ENCODE results near the gene FAM124A.

FAM124A gene

GRCh38 chr13:51318015-51318414 is 95.8 kb downstream of the FAM124A start:
- H3K4me1 Mint-ChIP-seq = peaks cover 7% of the 10 kb centered on the region
- no peaks in the 10 kb centered on the region for H3K27me3 Mint-ChIP-seq
- no peaks in the 10 kb centered on the region for H3K9me3 Mint-ChIP-seq
- ATAC-seq = no peak
- H3K36me3 Mint-ChIP-seq = no peaks in the 10 kb centered on the region
- H3K4me3 Mint-ChIP-seq = no peak overlapping the region
- H3K27ac Mint-ChIP-seq = peak overlapping the region; percentile 37

- no peak overlapping the region for H3K4me3 Mint-ChIP-seq
- no peak for ATAC-seq
Measured at GRCh38 chr13:51318876-51319275, 96.7 kb downstream of the FAM124A start.

DNA sequence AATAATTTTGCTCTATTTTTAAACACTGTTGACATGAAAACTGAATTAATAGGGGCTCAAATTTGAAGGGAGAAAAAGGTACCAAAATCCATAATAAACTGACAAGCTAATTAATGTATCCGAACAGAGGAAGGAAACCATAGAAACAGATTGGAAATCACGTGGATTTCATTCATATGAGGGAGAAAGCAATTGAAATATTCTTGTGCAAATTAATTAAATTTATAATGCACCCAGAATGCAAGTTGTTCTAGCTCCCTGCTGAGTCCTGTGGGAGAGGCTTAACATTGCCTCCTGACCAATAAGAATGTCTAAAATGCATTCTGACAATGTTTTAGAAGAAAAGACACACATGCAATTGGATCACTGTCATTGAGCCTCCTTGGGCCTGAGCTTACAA is 99.6 kb downstream of the FAM124A start:
- peaks cover 7% of the 10 kb centered on the region for H3K4me1 Mint-ChIP-seq
- no peak for ATAC-seq
- H3K27me3 Mint-ChIP-seq = no peaks in the 10 kb centered on the region
- H3K27ac Mint-ChIP-seq = no peak overlapping the region
- no peaks in the 10 kb centered on the region for H3K36me3 Mint-ChIP-seq
- H3K9me3 Mint-ChIP-seq = no peaks in the 10 kb centered on the region
- no peak overlapping the region for H3K4me3 Mint-ChIP-seq

More at GRCh38 chr13:51318876-51319275, 96.7 kb downstream of the FAM124A start:
- Mint-ChIP-seq H3K27ac (no peak overlapping the region), H3K9me3 (no peaks in the 10 kb centered on the region), H3K27me3 (no peaks in the 10 kb centered on the region), H3K4me1 (peaks cover 7% of the 10 kb centered on the region), H3K36me3 (no peaks in the 10 kb centered on the region)

GRCh38 chr13:51322826-51323225 is 100.6 kb downstream of the FAM124A start:
- Mint-ChIP-seq H3K27me3 (no peaks in the 10 kb centered on the region), H3K36me3 (no peaks in the 10 kb centered on the region), H3K9me3 (no peaks in the 10 kb centered on the region), H3K4me3 (no peak overlapping the region), H3K27ac (no peak overlapping the region), H3K4me1 (peaks cover 7% of the 10 kb centered on the region)
- ATAC-seq = no peak

- H3K9me3 Mint-ChIP-seq = no peaks in the 10 kb centered on the region
- ATAC-seq = no peak
- H3K36me3 Mint-ChIP-seq = no peaks in the 10 kb centered on the region
- no peaks in the 10 kb centered on the region for H3K27me3 Mint-ChIP-seq
- peak overlapping the region; percentile 52 for H3K27ac Mint-ChIP-seq
- H3K4me3 Mint-ChIP-seq = no peak overlapping the region
- peaks cover 7% of the 10 kb centered on the region for H3K4me1 Mint-ChIP-seq
Measured at GRCh38 chr13:51323824-51324511, 101.8 kb downstream of the FAM124A start.

GRCh38 chr13:51324714-51325420 is 102.7 kb downstream of the FAM124A start:
- peak; percentile 31 for ATAC-seq
- no peaks in the 10 kb centered on the region for H3K36me3 Mint-ChIP-seq
- peaks cover 7% of the 10 kb centered on the region for H3K4me1 Mint-ChIP-seq
- no peak overlapping the region for H3K4me3 Mint-ChIP-seq
- H3K27ac Mint-ChIP-seq = peak overlapping the region; percentile 52
- no peaks in the 10 kb centered on the region for H3K27me3 Mint-ChIP-seq
- H3K9me3 Mint-ChIP-seq = no peaks in the 10 kb centered on the region

- Mint-ChIP-seq H3K9me3 (no peaks in the 10 kb centered on the region), H3K4me1 (peaks cover 13% of the 10 kb centered on the region), H3K4me3 (no peak overlapping the region), H3K27me3 (no peaks in the 10 kb centered on the region), H3K27ac (no peak overlapping the region), H3K36me3 (no peaks in the 10 kb centered on the region)
- ATAC-seq = no peak
Measured at GRCh38 chr13:51325837-51326236, 103.6 kb downstream of the FAM124A start.

- H3K4me1 Mint-ChIP-seq = peaks cover 22% of the 10 kb centered on the region
- H3K9me3 Mint-ChIP-seq = no peaks in the 10 kb centered on the region
- no peak overlapping the region for H3K4me3 Mint-ChIP-seq
- no peaks in the 10 kb centered on the region for H3K27me3 Mint-ChIP-seq
- ATAC-seq = no peak
- H3K36me3 Mint-ChIP-seq = no peaks in the 10 kb centered on the region
- H3K27ac Mint-ChIP-seq = no peak overlapping the region
Measured at GRCh38 chr13:51326777-51327176, 104.6 kb downstream of the FAM124A start.

- H3K9me3 Mint-ChIP-seq = no peaks in the 10 kb centered on the region
- H3K4me1 Mint-ChIP-seq = peaks cover 23% of the 10 kb centered on the region
- ATAC-seq = no peak
- no peaks in the 10 kb centered on the region for H3K36me3 Mint-ChIP-seq
- H3K27me3 Mint-ChIP-seq = no peaks in the 10 kb centered on the region
- no peak overlapping the region for H3K27ac Mint-ChIP-seq
- no peak overlapping the region for H3K4me3 Mint-ChIP-seq
Measured at GRCh38 chr13:51327961-51328360, 105.8 kb downstream of the FAM124A start.

GRCh38 chr13:51328488-51328887 is 106.3 kb downstream of the FAM124A start:
- no peak overlapping the region for H3K27ac Mint-ChIP-seq
- no peak overlapping the region for H3K4me3 Mint-ChIP-seq
- H3K9me3 Mint-ChIP-seq = no peaks in the 10 kb centered on the region
- no peak for ATAC-seq
- H3K36me3 Mint-ChIP-seq = no peaks in the 10 kb centered on the region
- peaks cover 23% of the 10 kb centered on the region for H3K4me1 Mint-ChIP-seq
- no peaks in the 10 kb centered on the region for H3K27me3 Mint-ChIP-seq

- H3K9me3 Mint-ChIP-seq = no peaks in the 10 kb centered on the region
- H3K27ac Mint-ChIP-seq = no peak overlapping the region
- no peaks in the 10 kb centered on the region for H3K27me3 Mint-ChIP-seq
- no peaks in the 10 kb centered on the region for H3K36me3 Mint-ChIP-seq
- peaks cover 19% of the 10 kb centered on the region for H3K4me1 Mint-ChIP-seq
- no peak for ATAC-seq
- H3K4me3 Mint-ChIP-seq = no peak overlapping the region
Measured at GRCh38 chr13:51329606-51330005, 107.4 kb downstream of the FAM124A start.

- H3K27ac Mint-ChIP-seq = peak overlapping the region; percentile 43
- H3K27me3 Mint-ChIP-seq = no peaks in the 10 kb centered on the region
- H3K9me3 Mint-ChIP-seq = no peaks in the 10 kb centered on the region
- peak overlapping the region; percentile 6 for H3K4me3 Mint-ChIP-seq
- H3K4me1 Mint-ChIP-seq = peaks cover 15% of the 10 kb centered on the region
- ATAC-seq = peak; percentile 71
- H3K36me3 Mint-ChIP-seq = no peaks in the 10 kb centered on the region
Measured at GRCh38 chr13:51330791-51331190, 108.6 kb downstream of the FAM124A start.

GRCh38 chr13:51331354-51331861 is 109.2 kb downstream of the FAM124A start:
- no peaks in the 10 kb centered on the region for H3K27me3 Mint-ChIP-seq
- no peaks in the 10 kb centered on the region for H3K36me3 Mint-ChIP-seq
- H3K4me3 Mint-ChIP-seq = peak overlapping the region; percentile 4
- no peaks in the 10 kb centered on the region for H3K9me3 Mint-ChIP-seq
- H3K27ac Mint-ChIP-seq = peak overlapping the region; percentile 43
- peak; percentile 65 for ATAC-seq
- peaks cover 15% of the 10 kb centered on the region for H3K4me1 Mint-ChIP-seq

GRCh38 chr13:51332566-51333361 is 110.6 kb downstream of the FAM124A start:
- Mint-ChIP-seq H3K27ac (no peak overlapping the region), H3K4me1 (peaks cover 15% of the 10 kb centered on the region), H3K36me3 (no peaks in the 10 kb centered on the region), H3K27me3 (no peaks in the 10 kb centered on the region), H3K9me3 (no peaks in the 10 kb centered on the region), H3K4me3 (no peak overlapping the region)
- no peak for ATAC-seq

DNA sequence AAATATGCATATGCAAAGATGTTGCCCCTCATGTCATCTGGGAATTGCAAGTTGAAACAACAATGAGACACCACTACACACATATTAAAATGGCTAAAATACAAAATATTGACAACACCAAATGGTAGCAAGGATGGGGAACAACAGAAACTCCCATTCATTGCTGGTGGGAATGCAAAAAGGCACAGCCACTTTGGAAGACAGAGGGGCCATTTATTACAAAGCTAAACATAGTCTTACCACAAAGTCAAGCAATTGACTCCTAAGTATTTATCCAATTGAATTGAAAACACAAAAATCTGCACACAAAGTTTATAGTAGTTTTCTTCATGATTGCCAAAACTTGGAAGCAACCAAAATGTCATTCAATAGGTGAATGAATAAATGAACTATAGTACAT is 111.2 kb downstream of the FAM124A start:
- H3K4me1 Mint-ChIP-seq = peaks cover 15% of the 10 kb centered on the region
- no peak overlapping the region for H3K27ac Mint-ChIP-seq
- H3K4me3 Mint-ChIP-seq = no peak overlapping the region
- H3K27me3 Mint-ChIP-seq = no peaks in the 10 kb centered on the region
- no peaks in the 10 kb centered on the region for H3K36me3 Mint-ChIP-seq
- ATAC-seq = no peak
- no peaks in the 10 kb centered on the region for H3K9me3 Mint-ChIP-seq

All from stimulated activated memory B cell treated with anti-CD40 and anti-IgM and Interleukin-4, amounts not matched to agents 10 μg/mL and 1 μg/mL and 100 μg/mL, for 72 hours (primary cell).